ENCODE measurements around the gene NGEF.
A peak's percentile ranks its signal among the peaks of the same experiment; 100 is the strongest.

The NGEF gene

DNA sequence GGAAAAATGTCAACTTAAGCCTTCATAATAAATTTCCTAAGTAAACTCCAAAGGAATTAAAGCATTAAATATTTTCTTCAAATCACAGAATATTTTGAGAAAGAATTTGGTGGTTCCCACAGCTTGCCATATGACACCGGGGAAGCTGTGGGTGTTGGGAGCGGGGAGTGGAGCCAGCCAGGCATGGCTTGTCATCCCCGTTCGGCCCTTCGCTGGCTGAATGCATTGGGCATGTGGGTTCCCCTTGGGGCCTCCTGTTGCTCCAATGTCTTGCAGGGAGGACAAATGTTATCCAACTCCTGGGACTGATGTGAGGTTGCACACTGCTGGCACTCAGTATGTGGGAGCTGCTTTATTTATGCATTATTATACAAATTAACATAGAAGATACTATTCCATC, 18.6 kb downstream of the NGEF start:
- no peak for DNase-seq

GRCh38 chr2:232993231-232993821, 19.7 kb downstream of the NGEF start:
- no peak for DNase-seq

- no peak for DNase-seq
Observed at GRCh38 chr2:232986155-232986554, 26.9 kb downstream of the NGEF start.

DNA sequence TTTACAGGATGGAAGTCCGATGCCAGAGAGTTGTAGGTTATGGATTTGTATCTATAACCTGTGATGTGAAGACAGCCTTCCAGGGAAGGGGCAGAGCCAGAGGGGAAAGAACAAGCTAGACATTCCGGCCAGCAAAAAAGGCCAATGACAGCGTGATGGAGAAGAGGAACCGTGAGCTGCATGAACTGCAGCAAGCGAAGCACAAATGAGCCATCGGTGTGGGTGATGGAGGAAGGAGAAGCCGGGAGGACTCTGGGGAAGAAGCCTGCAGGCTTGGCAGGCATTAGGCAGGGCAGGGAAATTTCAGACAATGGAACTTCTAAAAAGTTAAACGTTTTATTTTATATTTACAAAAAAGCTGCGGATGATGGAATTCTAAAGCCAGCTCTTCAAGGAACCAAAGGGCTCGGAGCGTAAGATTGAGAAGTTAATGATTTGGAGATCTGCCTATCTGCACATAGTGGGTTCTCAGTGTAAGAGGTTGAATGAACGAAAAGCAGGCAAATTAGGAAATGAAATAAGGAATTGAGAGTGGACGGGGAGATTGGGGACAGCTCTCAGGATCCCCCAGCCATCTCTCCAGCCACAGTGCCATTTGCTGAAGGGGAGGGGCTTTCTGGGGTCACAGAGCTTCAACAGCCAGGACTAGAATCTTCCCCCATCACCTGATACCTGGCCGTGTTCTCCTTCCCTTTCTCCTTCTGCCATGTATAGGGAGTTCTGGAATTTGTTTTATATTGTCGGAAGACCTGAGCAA, 28.4 kb downstream of the NGEF start:
- DNase-seq, result no peak

- DNase-seq, result no peak
Observed at GRCh38 chr2:232983669-232984140, 29.4 kb downstream of the NGEF start.

GRCh38 chr2:232982926-232983668, 30.0 kb downstream of the NGEF start:
- DNase-seq, result no peak

DNA sequence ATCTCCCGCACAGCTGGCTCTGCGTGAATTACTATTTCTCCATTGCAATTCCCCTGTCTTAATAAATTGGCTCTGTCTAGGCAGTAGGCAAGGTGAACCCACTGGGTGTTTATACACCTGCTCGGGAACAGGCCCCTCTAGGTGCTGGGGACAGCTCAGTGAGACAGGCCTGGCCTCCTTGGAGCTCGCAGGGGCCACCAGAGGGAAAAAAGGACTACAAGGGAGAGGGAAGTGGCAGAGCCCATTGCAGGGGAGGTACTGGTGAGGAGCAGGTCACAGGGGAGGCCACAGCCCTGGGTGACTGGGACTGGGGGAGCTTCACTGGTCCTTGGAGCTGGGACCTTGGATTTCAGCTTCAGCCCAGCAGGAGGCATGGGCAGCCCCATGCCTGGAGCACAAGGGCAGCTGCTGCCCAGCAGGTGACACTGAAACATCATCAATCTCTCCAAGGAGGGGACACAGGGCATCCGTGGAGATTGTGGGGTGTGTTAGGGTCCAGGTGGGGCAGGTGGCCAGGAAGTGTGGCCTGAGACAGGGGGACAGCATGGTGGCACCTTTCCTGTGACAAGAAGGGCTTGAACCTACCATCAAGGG, 31.2 kb downstream of the NGEF start:
- DNase-seq, result no peak

- no peak for DNase-seq
Observed at GRCh38 chr2:232981356-232981755, 31.7 kb downstream of the NGEF start.

DNA sequence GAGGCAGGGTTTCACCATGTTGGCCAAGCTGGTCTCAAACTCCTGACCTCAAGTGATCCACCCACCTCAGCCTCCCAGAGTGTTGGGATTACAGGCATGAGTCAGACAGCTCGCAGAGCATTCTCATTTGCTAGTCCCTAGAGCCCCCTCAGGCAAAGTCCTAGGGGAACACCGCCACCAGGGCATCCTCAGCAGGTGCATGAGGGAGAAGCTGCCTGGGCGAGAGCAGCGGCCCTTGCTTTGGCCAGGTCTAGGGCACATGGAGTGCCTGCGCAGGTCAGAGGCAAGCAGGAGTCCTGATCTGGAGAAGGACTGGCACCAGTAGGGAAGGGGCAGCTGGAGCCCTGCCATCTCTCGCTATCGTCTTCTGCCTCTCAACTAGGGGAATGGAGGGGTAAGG, 32.4 kb downstream of the NGEF start:
- peak; percentile 60 for DNase-seq

DNA sequence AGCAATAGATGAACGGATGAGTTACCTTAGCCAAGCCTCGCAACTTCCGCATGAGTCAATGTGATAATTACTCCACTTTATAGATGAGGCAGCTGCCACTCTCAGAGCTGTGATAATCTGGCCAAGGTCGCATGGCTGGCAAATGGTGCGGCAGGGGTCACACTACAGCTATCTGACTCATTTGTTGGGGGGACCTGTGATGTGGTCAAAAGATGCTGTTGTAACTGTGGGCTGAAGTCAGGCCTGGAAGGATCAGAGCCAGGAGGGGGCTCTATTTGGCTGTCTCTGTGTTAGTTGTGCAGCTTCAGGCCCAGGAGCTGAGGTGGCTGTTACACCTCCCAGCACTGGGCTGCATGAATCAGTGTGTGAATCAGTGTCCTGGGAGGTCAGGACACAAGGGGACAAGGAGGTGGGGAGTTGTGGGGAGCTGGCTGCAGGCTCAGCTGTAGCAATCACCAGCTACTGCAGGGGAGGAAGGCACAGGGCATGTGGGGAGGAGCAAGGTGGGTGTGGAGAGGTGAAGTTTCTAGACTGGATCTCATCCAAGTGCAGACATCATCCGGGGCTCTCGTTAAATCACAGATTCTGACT, 33.1 kb downstream of the NGEF start:
- peak; percentile 50 for DNase-seq

- no peak for DNase-seq
Observed at GRCh38 chr2:232977438-232977971, 35.6 kb downstream of the NGEF start.

DNA sequence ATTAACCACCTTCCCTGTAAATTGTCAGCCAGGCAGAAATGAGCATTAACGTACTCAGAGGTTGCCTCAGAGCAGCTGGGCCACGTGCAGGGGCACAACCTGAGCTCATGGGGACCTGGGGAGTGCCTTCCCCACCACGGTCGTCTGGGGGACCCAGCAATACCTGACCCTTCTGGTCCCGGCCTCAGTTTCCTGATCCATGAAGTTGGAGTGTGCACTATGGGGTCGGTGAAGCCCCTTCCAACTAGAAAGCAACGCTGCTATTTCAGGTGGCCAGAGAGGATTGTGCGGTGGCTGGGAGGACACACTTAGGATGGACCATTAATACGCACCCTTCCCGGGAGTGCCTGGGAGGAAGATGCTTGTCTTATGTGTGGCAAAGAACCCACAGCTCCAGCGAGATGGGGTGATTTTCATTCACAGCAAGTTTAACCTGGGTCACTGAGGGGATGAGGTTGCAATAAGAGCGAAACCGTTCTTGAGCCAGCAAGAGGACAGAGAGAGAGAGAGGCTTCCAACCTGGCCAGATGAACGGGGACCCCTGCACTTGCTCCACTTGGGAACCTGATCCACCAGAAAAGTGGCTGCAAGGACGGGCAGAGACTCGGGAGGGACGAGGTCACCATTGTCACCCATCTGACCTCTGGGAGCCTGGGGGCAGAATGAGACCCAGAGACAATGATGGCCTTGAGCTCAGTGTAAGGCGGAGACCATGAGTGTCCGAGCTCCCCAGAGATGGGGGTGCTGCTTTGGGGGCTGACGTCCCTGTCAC, 36.2 kb downstream of the NGEF start:
- DNase-seq, result no peak

DNA sequence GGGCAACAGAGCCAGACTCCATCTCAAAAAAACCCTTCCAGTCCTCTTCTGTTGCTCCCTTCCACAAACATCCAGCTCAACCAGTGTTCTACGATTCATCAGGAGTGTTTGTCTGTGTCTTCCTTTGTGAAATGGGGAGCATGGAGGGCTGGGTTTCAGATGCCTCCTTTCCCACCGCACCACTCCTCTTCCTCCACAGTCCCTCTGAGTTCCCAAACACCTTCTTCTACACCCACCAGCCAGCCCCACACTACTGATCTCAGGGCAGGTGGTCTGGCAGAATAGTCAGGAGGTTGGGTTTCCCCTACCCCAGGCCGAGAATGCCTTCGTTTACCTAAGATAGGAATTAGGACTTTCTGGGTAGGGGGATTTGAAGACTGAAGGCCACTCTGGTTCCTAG, 36.9 kb downstream of the NGEF start:
- no peak for DNase-seq

DNA sequence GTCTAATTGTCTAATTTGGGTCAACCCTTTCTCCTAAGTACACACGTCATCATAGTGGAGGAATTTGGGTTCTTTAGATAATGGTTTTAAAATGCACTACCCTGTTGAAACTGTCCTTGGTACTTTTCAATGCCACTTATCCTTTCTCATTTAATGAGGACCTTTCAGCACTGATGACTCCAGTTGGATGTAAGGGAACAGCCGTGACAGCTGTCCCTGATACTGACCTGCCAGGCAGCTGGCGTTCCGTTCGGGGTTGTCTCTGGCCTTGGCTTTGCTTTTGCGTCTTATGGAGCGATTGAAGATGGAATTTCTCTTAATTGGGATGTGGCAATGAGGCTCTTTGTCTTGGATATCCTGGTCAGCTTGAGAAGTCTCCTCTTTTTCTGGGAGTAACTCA, 38.7 kb downstream of the NGEF start:
- DNase-seq, result no peak

GRCh38 chr2:232973796-232974195, 39.3 kb downstream of the NGEF start:
- DNase-seq, result no peak

DNA sequence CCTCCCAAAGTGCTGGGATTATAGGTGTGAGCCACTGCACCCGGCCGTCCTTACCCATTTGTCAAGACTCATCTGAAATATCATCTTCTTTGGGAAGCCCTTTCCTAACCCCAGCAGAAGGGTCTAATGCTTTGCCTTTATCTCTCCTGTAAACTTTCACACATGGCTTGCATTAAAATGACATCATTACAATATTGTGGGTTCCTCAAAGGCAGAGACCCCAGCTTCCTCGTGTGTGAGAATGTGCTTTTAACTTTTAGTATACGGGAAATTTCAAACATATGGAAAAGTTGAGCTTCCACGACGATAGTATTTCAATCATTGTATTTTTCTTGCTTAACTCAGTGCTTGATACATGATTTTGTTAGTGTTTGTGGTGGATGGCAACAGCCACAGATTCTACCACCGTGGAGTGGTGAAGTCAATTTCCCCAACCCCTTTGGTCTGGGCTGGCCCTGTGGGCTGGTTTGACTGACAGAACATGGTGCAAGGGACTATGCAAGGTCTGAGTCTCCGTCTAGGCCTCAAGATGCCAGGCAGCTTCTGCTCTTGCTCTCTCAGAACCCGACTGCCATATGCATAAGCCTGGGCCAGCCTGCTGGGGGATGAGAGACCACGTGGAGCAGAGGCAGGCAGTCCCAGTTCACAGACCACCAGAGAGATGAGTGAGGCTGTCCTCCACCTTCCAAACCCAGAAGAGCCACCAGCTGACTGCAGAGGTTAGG, 39.9 kb downstream of the NGEF start:
- no peak for DNase-seq

GRCh38 chr2:232971744-232972143, 41.3 kb downstream of the NGEF start:
- no peak for DNase-seq

- peak; percentile 34 for DNase-seq
Observed at GRCh38 chr2:232970051-232970450, 43.0 kb downstream of the NGEF start.

DNA sequence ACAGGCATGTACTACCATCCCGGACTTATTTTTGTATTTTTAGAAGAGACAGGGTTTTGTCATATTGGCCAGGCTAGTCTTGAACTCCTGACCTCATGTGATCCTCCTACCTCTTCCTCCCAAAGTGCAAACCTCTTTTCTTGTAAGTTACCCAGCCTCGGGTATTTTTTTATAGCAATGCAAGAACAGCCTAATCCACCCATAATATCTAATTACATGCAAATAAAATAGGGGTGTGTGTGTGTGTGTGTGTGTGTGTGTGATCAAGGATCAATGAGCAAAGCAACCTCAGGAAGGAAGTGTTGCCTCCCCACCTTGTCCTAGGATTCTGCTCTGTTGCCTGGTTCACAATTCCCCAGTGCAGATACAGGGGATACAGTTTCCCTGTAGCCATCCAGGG, 45.6 kb downstream of the NGEF start:
- no peak for DNase-seq

DNA sequence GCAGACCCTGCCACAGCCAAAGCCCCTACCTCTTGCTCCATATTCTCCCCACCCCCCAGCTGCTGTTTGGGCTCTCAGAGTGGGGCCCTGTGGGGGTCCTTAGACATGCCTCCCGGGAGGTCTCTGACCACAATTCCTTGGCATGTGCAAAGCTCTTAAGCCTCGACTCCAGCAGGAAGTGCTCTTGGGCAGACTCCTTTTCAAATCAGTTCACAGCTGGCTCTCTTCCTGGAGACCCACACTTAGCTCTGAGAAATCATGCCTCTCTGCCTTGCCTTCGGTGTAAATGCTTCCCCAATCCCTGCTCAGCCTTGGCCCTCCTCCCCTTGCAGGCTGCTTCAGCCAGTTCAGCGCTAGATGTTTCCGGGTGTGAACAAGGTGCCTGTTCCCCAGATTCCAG, 46.9 kb downstream of the NGEF start:
- no peak for DNase-seq

- DNase-seq, result no peak
Observed at GRCh38 chr2:232963913-232964312, 49.1 kb downstream of the NGEF start.
